GM20000 (cell line): Measurements from ENCODE around the gene DYNLT3.

ENCODE experiments used
- DNase-seq: peaks from one replicate; pipeline ENCODE4 v3.0.0; 2012; ENCODE audit warnings: low spot score
- TF ChIP-seq, protein P1 (sequence below): IDR thresholded peaks from 2 replicates; pipeline ENCODE4 v1.5.1; 2012; ENCODE audit warnings: mild to moderate bottlenecking, control low read depth; ENCODE audit errors: extremely low read depth, missing control alignments

Gene DYNLT3

DNA sequence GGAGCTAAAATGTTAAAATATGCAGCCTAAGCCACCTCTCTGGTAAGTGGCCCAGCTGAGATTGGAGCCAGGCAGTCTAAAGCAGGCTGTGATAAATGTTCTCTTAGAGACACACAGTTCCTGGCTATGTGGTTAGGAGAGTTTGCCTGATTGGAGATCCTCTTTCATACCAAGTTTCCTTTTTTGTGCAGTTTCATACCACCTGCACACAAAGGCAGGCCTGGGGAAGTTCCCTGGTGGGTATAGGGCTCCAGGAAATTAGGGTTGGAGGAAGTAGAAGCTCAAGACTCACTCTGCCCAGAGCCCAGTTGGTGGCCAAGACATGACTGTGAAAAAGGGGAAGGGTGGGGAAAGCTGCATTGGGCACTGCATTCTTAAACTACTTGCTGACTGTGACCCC lies 50.6 kb downstream of the DYNLT3 start:
- DNase-seq = no peak
- TF ChIP-seq, protein P1, sequence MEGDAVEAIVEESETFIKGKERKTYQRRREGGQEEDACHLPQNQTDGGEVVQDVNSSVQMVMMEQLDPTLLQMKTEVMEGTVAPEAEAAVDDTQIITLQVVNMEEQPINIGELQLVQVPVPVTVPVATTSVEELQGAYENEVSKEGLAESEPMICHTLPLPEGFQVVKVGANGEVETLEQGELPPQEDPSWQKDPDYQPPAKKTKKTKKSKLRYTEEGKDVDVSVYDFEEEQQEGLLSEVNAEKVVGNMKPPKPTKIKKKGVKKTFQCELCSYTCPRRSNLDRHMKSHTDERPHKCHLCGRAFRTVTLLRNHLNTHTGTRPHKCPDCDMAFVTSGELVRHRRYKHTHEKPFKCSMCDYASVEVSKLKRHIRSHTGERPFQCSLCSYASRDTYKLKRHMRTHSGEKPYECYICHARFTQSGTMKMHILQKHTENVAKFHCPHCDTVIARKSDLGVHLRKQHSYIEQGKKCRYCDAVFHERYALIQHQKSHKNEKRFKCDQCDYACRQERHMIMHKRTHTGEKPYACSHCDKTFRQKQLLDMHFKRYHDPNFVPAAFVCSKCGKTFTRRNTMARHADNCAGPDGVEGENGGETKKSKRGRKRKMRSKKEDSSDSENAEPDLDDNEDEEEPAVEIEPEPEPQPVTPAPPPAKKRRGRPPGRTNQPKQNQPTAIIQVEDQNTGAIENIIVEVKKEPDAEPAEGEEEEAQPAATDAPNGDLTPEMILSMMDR = no peak

DNA sequence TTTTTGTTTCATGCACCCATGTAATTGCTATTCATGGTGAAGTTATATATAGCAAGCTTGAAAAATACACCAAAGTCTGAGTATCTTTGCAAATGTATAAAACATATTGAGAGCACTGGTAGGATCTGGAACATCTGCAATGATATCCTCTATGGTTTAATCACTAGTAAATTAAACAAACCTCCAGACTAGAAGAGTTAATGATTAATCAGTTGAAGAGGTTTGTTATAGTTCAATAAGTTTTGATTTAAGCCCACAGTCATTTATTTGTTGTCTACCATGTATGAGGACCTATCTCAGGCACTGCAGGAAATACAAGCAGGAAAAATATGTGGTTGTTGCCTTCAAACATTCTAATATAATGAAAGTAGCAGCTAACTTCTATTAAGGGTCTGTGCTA lies 51.1 kb downstream of the DYNLT3 start:
- no peak for DNase-seq
- TF ChIP-seq, protein P1 = no peak
